Cardiac muscle cell (in vitro differentiated cells and primary cell): ENCODE measurements around the gene FBXL14. TPM values are rescaled to one million over a fixed set of nuclear protein-coding genes. Genes with fewer than 3 reads are reported as not detected.

Experiments used
- DNase-seq, 2 donors: peaks; one replicate each; pipeline versions ENCODE4 v3.0.0 to v3.0.0-alpha.2; 2010 to 2017; ENCODE audit warnings: low read depth in 1 of 2, low spot score in 1 of 2
- H3K27ac ChIP-seq: fragments of 200-600 bp; sonication (generic); 2 replicates; pipeline ENCODE4 v1.5.1; 2016
- H3K27me3 ChIP-seq: fragments of 200-600 bp; sonication (generic); 2 replicates; pipeline ENCODE4 v1.6.0; 2016; ENCODE audit warnings: control low read depth
- H3K36me3 ChIP-seq: fragments of 200-600 bp; sonication (generic); 2 replicates; pipeline ENCODE4 v1.5.1; 2016; ENCODE audit warnings: control low read depth
- H3K4me1 ChIP-seq: fragments of 200-600 bp; sonication (generic); 2 replicates; pipeline ENCODE4 v1.8.1; 2017; ENCODE audit warnings: low read depth, mild to moderate bottlenecking, mixed run types
- H3K4me3 ChIP-seq: fragments of 200-600 bp; sonication (generic); 2 replicates; pipeline ENCODE4 v1.5.1; 2016; ENCODE audit warnings: mild to moderate bottlenecking
- H3K9me3 ChIP-seq: fragments of 200-600 bp; sonication (generic); 2 replicates; pipeline ENCODE4 v1.5.1; 2017; ENCODE audit warnings: low read depth, mild to moderate bottlenecking, control low read depth
- polyA plus RNA-seq: library from polyadenylated mRNA; unstranded; fragments of >200 nt; fragmentation: Nextera tagmentation; extraction: Ambion mirVana; gene quantifications from 2 replicates; pipeline ENCODE4 v1.2.1, GENCODE V29; 2016
- total RNA-seq: library from RNA; depleted of rRNA; stranded (reverse); fragments of >200 nt; gene quantifications from 2 replicates; pipeline ENCODE4 v1.2.3, GENCODE V29; 2016
- TF ChIP-seq, protein P1 (sequence below): IDR thresholded peaks from 2 replicates; pipeline ENCODE4 v1.5.1; 2012; ENCODE audit warnings: low read depth, mild to moderate bottlenecking, low read length

FBXL14 gene
- total and polyA plus RNA-seq, 2 experiments from 2014 or later: 17.8 to 27.8 TPM

DNA sequence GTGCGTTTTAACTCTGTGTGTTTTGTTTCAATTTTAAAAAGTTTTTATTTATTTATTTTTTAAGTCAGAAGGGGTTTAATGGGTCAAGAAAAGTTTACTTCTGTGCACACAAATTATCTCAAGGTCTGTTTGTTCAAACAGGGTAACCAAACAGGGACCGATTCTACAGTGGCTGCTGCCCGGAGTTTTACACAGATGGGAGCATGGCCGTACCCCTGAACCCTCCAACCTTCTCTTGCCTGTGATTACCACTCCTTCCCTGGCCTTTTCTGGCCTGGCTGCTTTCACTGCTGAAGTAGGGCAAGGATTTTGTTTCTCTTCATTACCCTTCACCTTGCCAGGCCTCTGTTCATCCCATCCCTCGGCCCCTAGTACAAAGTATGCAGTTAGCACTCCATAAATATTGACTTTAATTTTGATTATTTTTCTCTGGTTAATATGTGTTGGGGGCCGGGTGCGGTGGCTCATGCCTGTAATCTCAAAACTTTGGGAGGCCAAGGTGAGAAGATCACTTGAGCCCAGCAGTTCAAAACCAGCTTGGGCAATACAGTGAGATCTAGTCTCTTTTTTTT is 15.8 kb upstream of the FBXL14 start:
- Histone ChIP-seq H3K4me3 (no peak overlapping the region), H3K4me1 (peaks cover 18% of the 10 kb centered on the region), H3K27me3 (no peaks in the 10 kb centered on the region), H3K9me3 (no peaks in the 10 kb centered on the region), H3K27ac (no peak overlapping the region), H3K36me3 (no peaks in the 10 kb centered on the region)
- TF ChIP-seq, protein P1, sequence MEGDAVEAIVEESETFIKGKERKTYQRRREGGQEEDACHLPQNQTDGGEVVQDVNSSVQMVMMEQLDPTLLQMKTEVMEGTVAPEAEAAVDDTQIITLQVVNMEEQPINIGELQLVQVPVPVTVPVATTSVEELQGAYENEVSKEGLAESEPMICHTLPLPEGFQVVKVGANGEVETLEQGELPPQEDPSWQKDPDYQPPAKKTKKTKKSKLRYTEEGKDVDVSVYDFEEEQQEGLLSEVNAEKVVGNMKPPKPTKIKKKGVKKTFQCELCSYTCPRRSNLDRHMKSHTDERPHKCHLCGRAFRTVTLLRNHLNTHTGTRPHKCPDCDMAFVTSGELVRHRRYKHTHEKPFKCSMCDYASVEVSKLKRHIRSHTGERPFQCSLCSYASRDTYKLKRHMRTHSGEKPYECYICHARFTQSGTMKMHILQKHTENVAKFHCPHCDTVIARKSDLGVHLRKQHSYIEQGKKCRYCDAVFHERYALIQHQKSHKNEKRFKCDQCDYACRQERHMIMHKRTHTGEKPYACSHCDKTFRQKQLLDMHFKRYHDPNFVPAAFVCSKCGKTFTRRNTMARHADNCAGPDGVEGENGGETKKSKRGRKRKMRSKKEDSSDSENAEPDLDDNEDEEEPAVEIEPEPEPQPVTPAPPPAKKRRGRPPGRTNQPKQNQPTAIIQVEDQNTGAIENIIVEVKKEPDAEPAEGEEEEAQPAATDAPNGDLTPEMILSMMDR: no peak
- no peak for DNase-seq

GRCh38 chr12:1608713-1609119 is 14.3 kb upstream of the FBXL14 start:
- Histone ChIP-seq H3K4me1 (peaks cover 18% of the 10 kb centered on the region), H3K27me3 (no peaks in the 10 kb centered on the region), H3K36me3 (no peaks in the 10 kb centered on the region), H3K27ac (no peak overlapping the region), H3K9me3 (no peaks in the 10 kb centered on the region), H3K4me3 (no peak overlapping the region)
- TF ChIP-seq, protein P1: no peak
- peak in 1 of 2 donors; percentile 46 for DNase-seq

GRCh38 chr12:1607940-1608712 is 13.7 kb upstream of the FBXL14 start:
- peak in 1 of 2 donors; percentile 55 for DNase-seq

GRCh38 chr12:1606021-1606622 is 11.7 kb upstream of the FBXL14 start:
- peak; percentile 81 to 91 for DNase-seq
- TF ChIP-seq, protein P1: no peak
- Histone ChIP-seq H3K4me3 (peak overlapping the region; percentile 17), H3K9me3 (no peaks in the 10 kb centered on the region), H3K27me3 (no peaks in the 10 kb centered on the region), H3K27ac (peak overlapping the region; percentile 92), H3K4me1 (peaks cover 16% of the 10 kb centered on the region), H3K36me3 (no peaks in the 10 kb centered on the region)

More at GRCh38 chr12:1607940-1608712, 13.7 kb upstream of the FBXL14 start:
- Histone ChIP-seq H3K27me3 (no peaks in the 10 kb centered on the region), H3K36me3 (no peaks in the 10 kb centered on the region), H3K4me3 (no peak overlapping the region), H3K4me1 (peaks cover 18% of the 10 kb centered on the region), H3K9me3 (no peaks in the 10 kb centered on the region), H3K27ac (no peak overlapping the region)
- TF ChIP-seq, protein P1: no peak

GRCh38 chr12:1605129-1606020 is 11.0 kb upstream of the FBXL14 start:
- Histone ChIP-seq H3K4me1 (peaks cover 16% of the 10 kb centered on the region), H3K9me3 (no peaks in the 10 kb centered on the region), H3K27me3 (no peaks in the 10 kb centered on the region), H3K4me3 (peak overlapping the region; percentile 17), H3K36me3 (no peaks in the 10 kb centered on the region), H3K27ac (peak overlapping the region; percentile 92)
- TF ChIP-seq, protein P1: peak; percentile 76
- DNase-seq: peak; percentile 86 to 88
